Epidermal melanocyte (primary cell): ENCODE results near the gene ADGRD1.

Experiments used
- DNase-seq: peaks from one replicate; pipeline ENCODE4 v3.0.0; 2011; ENCODE audit warnings: low spot score; ENCODE audit not compliant: insufficient read length

ADGRD1 gene

DNA sequence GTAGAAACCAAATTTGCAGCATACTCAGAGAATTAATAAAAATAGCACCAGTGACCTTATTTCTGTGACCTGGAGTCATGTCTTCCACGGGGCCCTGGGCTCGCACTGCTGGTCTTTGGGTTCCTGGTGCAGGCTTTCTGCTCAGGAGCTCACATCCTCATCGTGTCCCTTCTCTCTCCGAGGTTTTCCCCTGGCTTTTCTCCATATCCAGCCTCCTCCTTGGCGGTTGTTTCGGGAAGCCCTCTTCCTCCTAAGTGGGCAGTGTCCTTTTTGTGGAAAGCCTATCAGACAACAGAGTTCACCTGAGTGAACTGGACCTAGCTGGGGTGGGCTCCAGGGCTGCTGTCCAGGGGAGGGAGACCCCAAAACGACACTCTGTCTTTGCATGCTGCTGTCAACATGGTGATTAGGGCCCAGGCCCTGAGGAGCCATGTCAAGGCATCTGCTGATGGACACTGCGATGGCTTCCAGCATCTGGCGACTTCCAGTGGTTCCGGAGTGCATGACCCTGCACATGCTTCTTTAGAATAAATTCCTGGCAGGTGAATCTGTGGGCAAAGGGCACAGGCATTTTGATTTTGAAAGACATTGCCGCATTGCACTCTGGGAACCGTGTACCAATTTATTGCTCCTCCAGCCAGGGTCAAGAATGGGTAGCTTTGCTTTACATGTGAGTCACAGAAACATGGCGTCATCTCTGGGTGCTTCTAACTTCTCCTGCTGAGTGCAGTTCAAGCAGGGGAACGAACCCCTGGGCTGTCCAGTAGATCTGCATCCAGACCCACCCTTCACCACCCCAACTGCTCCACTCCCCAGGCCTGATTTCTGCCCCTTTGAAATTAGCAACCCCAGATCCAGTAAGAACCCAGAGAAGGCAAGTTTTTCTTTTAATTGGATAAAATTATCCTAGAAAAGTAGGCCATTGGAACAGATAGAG, 136.8 kb downstream of the ADGRD1 start:
- no peak for DNase-seq

- DNase-seq: no peak
These were observed 137.8 kb downstream of the ADGRD1 start for GRCh38 chr12:131091413-131091975.

DNA sequence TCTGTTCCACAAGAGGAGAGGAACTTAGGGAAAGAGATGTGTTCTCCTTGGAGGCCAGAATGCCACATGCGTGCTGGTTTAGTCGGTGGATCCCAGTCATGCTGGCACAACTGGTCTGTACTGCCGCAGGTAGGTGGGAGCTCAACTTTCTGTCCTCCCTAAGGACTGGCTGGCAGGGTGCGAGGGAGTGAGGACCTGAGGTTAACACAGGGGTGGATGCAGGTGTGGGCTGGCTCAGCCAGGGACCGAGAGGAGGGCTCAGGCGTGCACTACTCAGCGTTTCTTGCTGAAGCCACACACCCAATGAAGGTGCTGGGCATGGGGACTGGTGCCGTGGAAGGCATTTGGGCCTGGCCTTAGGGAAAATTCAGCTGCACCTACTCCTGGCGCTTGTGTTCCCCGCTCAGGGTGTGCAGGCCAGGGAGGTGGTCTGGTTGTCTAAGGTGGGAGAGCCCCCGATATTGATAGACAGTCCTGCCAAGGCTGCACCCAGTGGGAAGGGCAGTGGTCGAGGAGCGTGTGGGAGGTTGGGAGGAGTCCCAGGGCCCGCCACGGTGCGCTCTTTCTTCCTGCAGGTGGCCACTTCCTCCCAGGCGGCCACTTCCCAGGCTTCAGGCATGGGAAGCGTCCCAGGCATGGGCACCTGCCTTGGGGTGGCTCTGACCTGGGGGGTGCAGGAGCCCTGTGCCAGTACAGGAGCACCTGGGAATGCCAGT, 138.4 kb downstream of the ADGRD1 start:
- DNase-seq: no peak

DNA sequence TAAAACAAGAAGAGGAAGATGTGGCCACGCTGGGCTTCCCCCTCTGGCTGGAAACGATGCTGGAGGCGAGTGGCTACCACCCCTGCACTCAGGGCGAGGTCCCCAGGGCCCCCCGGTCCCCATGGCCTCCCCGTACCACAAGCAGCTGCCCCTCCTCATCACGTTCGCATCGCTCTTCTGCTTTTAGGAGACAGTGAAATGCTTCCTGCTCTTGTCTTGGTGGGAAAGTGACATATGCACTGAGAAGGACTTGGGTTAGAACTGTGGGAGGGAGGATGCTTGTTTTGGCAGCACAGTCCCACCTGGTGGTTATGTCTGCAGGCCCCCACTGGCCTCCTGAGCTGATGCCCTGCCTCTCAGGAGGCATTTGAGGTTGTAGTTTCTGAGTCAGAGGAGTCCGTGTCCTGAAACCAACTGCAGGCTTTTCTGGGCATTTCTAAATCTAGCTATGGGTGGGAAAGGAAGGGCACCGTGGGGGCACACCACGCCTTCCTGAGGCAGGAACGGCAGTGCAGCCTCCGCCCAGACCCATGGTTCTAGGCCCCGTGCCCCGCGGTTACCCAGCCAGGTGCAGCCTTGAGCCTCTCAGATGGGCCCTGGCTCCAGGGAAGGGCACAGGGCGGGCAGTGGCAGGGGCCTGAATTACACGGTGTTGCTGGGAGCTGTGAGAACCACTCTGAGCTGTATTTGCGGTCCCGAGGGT, 139.3 kb downstream of the ADGRD1 start:
- DNase-seq: no peak

DNA sequence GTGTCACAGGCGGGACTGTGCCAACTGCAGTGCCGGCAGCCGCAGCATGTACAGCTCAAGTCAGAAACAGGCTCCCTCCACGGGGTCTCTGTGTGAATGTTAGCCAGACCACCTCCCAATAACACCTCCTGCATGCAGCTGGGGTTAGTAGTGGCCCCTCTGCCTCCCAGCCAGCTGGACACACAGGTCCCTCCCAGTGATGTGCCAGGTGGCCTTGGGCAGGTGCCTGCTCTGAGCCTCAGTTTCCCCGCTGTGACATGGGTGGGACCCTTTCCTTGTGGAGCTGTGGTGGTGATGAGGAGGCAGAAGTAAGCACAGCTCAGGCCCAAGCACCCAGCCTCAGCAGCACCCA, 139.9 kb downstream of the ADGRD1 start:
- no peak for DNase-seq

- DNase-seq: no peak
These were observed 140.5 kb downstream of the ADGRD1 start for GRCh38 chr12:131093971-131094830.

DNA sequence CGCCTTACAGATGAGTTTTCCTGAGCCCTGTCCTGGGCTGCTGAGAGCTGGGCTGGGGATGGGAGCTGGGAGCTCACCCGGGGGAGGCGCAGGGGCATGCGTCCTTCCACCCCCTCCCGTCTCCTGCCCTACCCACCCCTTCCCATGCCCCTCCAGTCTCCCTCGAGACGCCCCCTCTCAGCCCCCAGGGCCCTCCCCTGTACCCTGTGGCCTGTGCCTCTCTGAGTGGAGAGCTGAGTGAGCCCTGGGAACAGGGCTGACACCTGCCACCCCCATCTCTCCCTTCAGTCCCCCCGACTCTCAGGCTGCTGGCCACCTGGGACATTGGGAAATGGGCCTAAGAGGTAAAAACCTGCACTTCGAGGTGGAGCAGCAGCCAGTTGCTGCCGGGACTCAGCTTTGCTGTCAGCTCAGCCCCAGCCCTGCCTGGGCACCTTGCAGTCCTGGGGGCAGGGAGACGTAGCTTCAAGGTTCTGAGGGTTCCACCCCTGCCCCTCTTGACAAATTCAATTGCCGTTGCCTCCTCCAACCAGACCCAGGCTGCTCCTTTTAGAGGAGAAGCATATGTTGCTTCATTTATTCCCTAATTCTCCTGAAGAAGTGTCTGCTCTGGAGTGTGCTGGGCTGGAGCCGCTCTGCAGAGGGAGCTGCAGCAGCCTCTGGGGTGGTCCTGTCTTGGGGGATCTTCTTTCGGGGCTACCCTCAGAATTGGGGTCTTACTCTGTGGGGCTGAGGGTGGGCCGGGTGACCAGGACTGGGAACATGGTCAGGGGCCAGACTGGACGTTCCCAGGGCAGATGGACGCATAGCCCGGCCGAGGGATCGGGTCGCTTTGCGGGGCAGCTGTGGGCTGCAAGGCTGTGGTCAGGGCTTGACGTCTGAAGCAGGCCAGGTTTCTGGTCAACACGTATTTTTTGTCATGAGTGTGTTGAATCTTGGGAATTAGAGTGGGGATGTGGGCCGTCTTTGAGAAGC, 141.4 kb downstream of the ADGRD1 start:
- no peak for DNase-seq

DNA sequence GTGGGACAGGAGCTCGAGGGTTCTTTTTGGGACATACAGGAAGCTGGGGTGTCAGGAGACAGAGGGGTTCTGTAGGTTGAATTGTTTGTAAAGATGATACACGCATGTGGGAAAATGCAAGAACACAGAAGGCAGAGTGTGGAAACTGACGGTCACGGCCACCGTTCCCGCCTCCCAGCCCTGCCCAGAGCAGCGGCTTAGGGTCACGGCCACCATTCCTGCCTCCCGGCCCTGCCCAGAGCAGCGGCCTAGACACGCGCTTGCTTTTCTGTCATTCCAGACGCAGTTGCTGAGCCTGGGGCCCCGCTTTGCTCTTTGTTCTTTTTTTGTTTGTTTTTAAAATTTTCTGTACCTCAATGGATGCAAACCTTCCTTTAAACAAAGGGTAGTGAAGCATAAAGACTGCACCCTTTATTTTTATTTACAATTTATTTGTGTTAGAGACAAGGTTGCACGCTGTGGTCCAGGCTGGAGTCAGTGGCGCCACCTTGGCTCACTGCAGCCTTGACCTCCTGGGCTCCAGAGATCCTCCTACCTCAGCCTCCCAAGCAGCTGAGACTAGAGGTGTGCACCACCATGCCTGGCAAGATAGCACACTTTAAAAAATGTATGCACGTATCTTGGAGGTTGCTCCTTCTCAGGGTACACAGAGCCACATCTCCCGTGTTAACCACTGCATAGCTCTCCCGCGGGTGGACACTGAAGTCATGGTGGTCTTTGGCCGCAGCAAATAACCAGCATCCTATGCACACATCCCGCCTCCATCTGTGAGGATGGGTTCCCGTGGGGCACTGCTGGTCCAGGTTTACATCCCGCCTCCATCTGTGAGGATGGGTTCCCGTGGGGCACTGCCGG, 142.3 kb downstream of the ADGRD1 start:
- no peak for DNase-seq

DNA sequence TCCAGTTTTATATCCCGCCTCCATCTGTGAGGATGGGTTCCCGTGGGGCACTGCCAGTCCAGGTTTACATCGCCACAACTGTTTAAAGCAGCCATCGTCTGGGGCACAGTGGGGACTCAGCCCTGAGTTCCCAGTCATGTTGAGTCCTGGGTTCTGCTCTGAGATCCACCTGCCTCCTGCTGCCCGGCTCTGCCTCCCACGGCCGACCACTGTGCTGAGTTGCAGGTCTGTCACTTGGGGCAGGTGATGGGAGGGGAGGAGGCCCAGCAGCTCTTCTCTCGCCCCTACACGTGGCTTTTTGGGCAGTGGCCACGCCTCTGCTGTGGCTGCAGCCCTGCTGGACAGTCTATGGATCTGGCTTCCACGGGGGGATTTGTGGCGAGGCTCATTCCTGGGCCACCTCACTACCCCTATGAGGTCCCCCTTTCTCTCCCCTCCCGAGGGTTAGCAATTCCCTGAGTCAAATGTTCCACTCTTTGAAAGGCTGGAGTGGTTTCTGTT, 143.0 kb downstream of the ADGRD1 start:
- no peak for DNase-seq

- no peak for DNase-seq
These were observed 143.8 kb downstream of the ADGRD1 start for GRCh38 chr12:131097202-131098177.

- no peak for DNase-seq
These were observed 144.7 kb downstream of the ADGRD1 start for GRCh38 chr12:131098178-131098981.

- DNase-seq: no peak
These were observed 146.4 kb downstream of the ADGRD1 start for GRCh38 chr12:131100031-131100674.

DNA sequence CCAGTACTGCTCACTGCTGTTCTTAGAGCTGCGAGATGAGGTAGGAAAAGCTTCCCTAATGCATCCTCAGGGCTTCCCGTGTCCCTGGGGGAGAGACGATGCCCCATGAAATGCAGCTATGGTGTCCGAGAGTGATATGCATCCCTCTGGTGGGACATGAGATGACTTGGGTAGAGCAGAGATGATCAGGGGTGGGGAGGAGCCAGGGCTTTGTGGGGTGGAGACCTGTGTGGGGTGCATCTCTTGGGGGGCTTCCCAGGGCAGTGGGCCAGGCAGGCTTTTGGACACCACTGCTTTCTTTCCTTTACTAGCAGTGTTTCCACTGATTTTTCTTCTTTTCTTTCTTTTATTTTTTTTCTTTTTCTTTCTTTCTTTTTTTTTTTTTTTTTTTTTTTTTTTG, 147.3 kb downstream of the ADGRD1 start:
- no peak for DNase-seq

DNA sequence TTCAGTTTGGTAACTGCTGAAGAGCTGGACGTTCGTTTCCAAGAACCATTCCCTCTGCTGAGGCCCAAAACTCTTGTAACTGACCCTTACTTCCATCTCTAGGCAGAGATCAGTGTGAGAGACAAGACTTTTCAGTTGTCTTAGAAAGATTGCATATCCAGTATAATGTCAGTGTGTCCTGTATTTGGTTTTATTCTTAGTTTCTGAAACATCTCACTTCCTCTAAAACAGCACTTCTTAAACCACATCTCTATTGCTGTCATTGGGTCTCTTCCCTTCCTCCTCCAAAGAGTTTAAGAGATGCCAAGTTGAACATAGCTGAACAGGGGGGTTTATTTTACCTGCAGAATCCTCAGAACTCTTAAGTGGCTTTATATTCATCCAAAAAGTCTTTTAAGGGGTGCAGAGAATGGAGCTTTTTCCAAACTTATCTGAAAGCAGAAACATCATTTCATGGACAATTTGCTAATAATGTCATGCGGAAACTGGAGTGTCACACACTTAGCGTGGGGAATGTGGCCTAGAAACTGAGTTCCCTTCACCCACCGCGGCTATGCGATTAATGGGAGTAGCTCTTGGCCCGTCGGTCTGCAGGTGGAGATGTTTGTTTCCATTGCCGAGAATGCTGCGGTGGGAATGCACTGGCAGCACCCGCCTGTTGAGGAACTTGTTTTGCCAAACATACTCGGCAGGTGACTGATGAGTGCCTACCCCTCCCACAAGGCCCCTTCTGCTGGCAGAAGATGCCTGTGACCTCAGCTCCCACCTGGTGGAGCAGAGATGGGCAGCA, 148.2 kb downstream of the ADGRD1 start:
- DNase-seq: no peak

- no peak for DNase-seq
These were observed 148.8 kb downstream of the ADGRD1 start for GRCh38 chr12:131102493-131102931.
